Right lobe of liver (tissue), 6 donors: ENCODE data around the gene PRRX2. TPM values are rescaled to one million over a fixed set of nuclear protein-coding genes. Genes with fewer than 3 reads are reported as not detected.

Experiments used
- ATAC-seq, 4 donors: fragments of 200-7000 bp; cut with Tn5 transposase; one replicate each; pipeline ENCODE4 v1.9.1; 2020; ENCODE audit warnings: mild to moderate bottlenecking in 4 of 4, moderate library complexity in 4 of 4
- DNase-seq, 3 donors: peaks; one replicate each; pipeline ENCODE4 v3.0.0-alpha.2; 2020
- H3K27ac ChIP-seq, 3 donors: fragments of 200-600 bp; one replicate each; pipeline ENCODE4 v1.8.0; 2022
- H3K27me3 ChIP-seq, 2 donors: fragments of 200-600 bp; one replicate each; pipeline ENCODE4 v1.8.0; 2022
- H3K36me3 ChIP-seq, 4 donors: fragments of 200-600 bp; sonication (generic) in 1 of 4; one replicate each; pipeline versions ENCODE4 v1.5.1 to v1.8.0; 2017 to 2022; ENCODE audit warnings: control low read depth in 1 of 4
- H3K4me1 ChIP-seq, 4 donors: fragments of 200-600 bp; sonication (generic) in 1 of 4; one replicate each; pipeline versions ENCODE4 v1.5.1 to v1.8.0; 2017 to 2022; ENCODE audit warnings: control low read depth in 1 of 4
- H3K4me3 ChIP-seq, 3 donors: fragments of 200-600 bp; one replicate each; pipeline ENCODE4 v1.8.0; 2022
- H3K9me3 ChIP-seq, 4 donors: fragments of 200-600 bp; sonication (generic) in 1 of 4; one replicate each; pipeline versions ENCODE4 v1.5.1 to v1.8.0; 2017 to 2022; ENCODE audit warnings: control low read depth in 1 of 4
- CTCF ChIP-seq, 4 donors: fragments of 200-600 bp in 3 of 4; fragments of 450-650 bp in 1 of 4; IDR thresholded peaks; one replicate each; pipeline versions ENCODE4 v1.5.1 to v1.8.0; 2016 to 2022; ENCODE audit warnings: antibody characterized with exemption in 4 of 4, mild to moderate bottlenecking in 2 of 4
- POLR2A ChIP-seq: fragments of 450-650 bp; IDR thresholded peaks from one replicate; pipeline ENCODE4 v1.6.1; 2017; ENCODE audit warnings: antibody characterized with exemption, mild to moderate bottlenecking
- WGBS: methylation state at CpG from one replicate; pipeline ENCODE4 v1.1.6; 2018; ENCODE audit warnings: low coverage, low lambda C conversion rate; ENCODE audit not compliant: insufficient coverage; ENCODE audit errors: missing lambda C conversion rate; 5-methylcytosine and 5-hydroxymethylcytosine counted together
- intact Hi-C, 2 donors: fragments of 100-400 bp; cut with DNase I; formaldehyde crosslinking; loops; one replicate each; pipeline versions ENCODE4 v1.11.2 to v1.14.1; 2022
- total RNA-seq, 6 experiments: library from RNA; depleted of rRNA in 2 of 6; stranded (reverse); fragments of >200 nt in 2 of 6; fragmentation: NEBNext Ultra II Directional in 3 of 6; extraction: Animal tissue kit (Norgen Biotek cat#: 25700) in 3 of 6; gene quantifications; one replicate each; pipeline versions ENCODE4 v1.1.0 to v1.2.4, GENCODE V29; 2016 to 2023
- donor health status: DM: no; HTN: yes; CAD: no.
- donor health status: DM: no; HTN: no; CAD: no.
- donor health status: DM: no; HTN: no; CAD: no.
- donor health status: DM: no; HTN: yes; CAD: no.
- donor health status: DM: no; HTN: yes; CAD: no.

Gene PRRX2
- total RNA-seq, 6 experiments from 2014 or later: not detected

GRCh38 chr9:129737479-129738274 is 72.2 kb downstream of the PRRX2 start:
- no peak for TF ChIP-seq POLR2A
- TF ChIP-seq CTCF (IDR thresholded peaks at IDR 0.05): peak; percentile 94 to 99 (median 98)
- Histone ChIP-seq H3K9me3 (no peaks in the 10 kb centered on the region), H3K36me3 (no peaks in the 10 kb centered on the region), H3K4me3 (peak overlapping the region; percentile 61 to 72 (median 66)), H3K27ac (peak overlapping the region; percentile 32 to 60 (median 37)), H3K4me1 (no peaks in the 10 kb centered on the region), H3K27me3 (no peaks in the 10 kb centered on the region)
- 6% methylated on average over 15 of the region's 48 CpGs for WGBS
- peak; percentile 86 for DNase-seq
- intact Hi-C loops: loop anchor here in 1 of 2 donors (5.0 kb wide), 1 partner anchor 50 kb away; no protein-coding TSS in a partner anchor
- ATAC-seq: peak; percentile 93 to 98 (median 96)

DNA sequence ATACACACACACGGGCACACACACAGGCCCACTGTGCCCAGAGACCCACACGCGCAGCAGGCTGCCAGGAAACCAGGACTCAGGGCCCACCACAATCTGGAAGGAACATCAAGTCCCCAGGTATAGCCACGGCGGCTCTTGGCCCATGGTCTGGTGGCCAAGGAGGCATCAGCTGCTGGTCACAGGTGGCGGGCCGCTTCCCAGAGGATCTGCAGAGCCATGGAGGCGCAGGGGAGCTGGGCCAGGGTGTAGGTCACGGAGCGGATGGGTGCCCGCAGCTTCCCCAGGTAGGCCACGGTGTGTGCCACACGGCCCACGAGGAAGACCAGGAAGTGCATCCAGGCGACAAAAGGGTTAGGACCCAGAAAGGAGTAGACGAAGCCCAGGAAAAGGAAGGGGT is 74.0 kb downstream of the PRRX2 start:
- H3K4me1 ChIP-seq: no peaks in the 10 kb centered on the region
- H3K9me3 ChIP-seq: no peaks in the 10 kb centered on the region
- 86% methylated on average over 2 of the region's 16 CpGs for WGBS
- H3K4me3 ChIP-seq: no peak overlapping the region
- no peaks in the 10 kb centered on the region for H3K36me3 ChIP-seq
- TF ChIP-seq CTCF (IDR thresholded peaks at IDR 0.05): no peak
- no peak for TF ChIP-seq POLR2A
- intact Hi-C loops: loop anchor here in 1 of 2 donors (5.0 kb wide), 1 partner anchor 48 kb away; no protein-coding TSS in a partner anchor
- no peak for DNase-seq
- H3K27me3 ChIP-seq: no peaks in the 10 kb centered on the region
- H3K27ac ChIP-seq: no peak overlapping the region
- no peak for ATAC-seq

- H3K36me3 ChIP-seq: no peaks in the 10 kb centered on the region
- no peaks in the 10 kb centered on the region for H3K4me1 ChIP-seq
- no peak for TF ChIP-seq POLR2A
- TF ChIP-seq CTCF (IDR thresholded peaks at IDR 0.05): no peak
- H3K9me3 ChIP-seq: no peaks in the 10 kb centered on the region
- no peak overlapping the region for H3K4me3 ChIP-seq
- DNase-seq: no peak
- intact Hi-C loops: loop anchor here (5.0 kb wide), 2 partner anchors 37 to 42 kb away; no protein-coding TSS in a partner anchor
- H3K27ac ChIP-seq: no peak overlapping the region
- no peaks in the 10 kb centered on the region for H3K27me3 ChIP-seq
- WGBS: 50% methylated on average over 1 of the region's 7 CpGs
- no peak for ATAC-seq
These were observed 74.7 kb downstream of the PRRX2 start for GRCh38 chr9:129740174-129740573.

DNA sequence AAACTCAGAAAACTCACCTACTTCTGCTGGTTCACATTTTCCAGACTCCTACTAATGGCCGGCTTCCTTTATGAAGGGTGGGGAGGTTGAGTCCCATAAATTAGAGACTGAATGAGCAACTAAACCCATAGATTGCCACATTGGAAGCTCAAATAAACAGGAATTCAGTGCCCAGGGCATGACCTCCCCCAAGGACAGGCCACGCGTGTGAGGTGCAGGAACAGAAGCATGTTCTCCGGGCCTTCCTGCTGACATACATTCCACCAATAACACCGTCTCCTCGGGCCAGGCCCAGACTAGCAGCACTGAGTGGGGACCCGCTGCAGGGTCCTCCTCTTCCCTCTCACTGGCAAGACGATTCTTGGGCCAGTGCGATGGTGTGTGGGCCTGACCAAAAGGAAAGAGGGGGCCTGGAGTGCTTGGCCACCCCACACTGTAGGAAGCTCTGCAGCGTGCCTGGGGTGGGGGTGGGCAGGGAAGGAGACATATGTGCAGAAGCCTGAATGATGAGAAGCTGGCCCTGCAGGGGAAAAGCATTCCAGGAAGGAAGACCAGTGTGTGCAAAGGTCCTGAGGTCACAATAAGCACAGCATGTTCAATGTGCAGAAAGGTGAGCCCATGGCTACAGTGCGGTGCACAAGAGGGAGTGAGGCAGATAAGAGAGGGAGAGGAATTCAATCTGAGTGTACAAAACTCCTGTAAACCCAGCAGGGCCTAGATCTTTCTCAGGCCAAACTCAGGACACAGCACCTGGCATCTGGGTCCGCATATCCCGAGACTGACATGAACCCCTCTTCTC is 75.4 kb downstream of the PRRX2 start:
- TF ChIP-seq POLR2A (no peak), CTCF (IDR thresholded peaks at IDR 0.05) (no peak)
- Histone ChIP-seq H3K4me1 (no peaks in the 10 kb centered on the region), H3K36me3 (no peaks in the 10 kb centered on the region), H3K27me3 (no peaks in the 10 kb centered on the region), H3K9me3 (no peaks in the 10 kb centered on the region), H3K4me3 (no peak overlapping the region), H3K27ac (no peak overlapping the region)
- intact Hi-C loops: loop anchor here (5.0 kb wide), 2 partner anchors 36 to 41 kb away; no protein-coding TSS in a partner anchor
- no peak for ATAC-seq
- no peak for DNase-seq
- 89% methylated on average over 4 of the region's 13 CpGs for WGBS
